22Rv1 (cell line): ENCODE results near the gene IL1B.

Source experiments
- CTCF ChIP-seq: fragments of 450-650 bp; IDR thresholded peaks from 2 replicates; pipeline ENCODE4 v1.5.1; 2017; ENCODE audit warnings: mild to moderate bottlenecking
- ZFX ChIP-seq: fragments of 450-650 bp; IDR thresholded peaks from 2 replicates; pipeline ENCODE4 v1.6.1; 2017; ENCODE audit warnings: antibody characterized with exemption, borderline replicate concordance

- TF ChIP-seq CTCF: no peak
- no peak for TF ChIP-seq ZFX
These were observed 6.5 kb downstream of the IL1B start for GRCh38 chr2:112829961-112830681.
